Activated naive CD4-positive, alpha-beta T cell (primary cell): ENCODE data around the gene VCPKMT.

Source experiments
- DNase-seq, 4 experiments: peaks; one replicate each; lab custom pipeline; 2025; lab: John Stamatoyannopoulos, UW

Gene VCPKMT

GRCh38 chr14:50065583-50065982 is 50.8 kb downstream of the VCPKMT start:
- DNase-seq = no peak

- DNase-seq = peak in 1 of 4 experiments; percentile 32
These were observed 51.4 kb downstream of the VCPKMT start for GRCh38 chr14:50064993-50065392.

GRCh38 chr14:50063876-50064420 is 52.4 kb downstream of the VCPKMT start:
- DNase-seq = no peak

- peak in 2 of 4 experiments; percentile 61 to 68 for DNase-seq
These were observed 53.8 kb downstream of the VCPKMT start for GRCh38 chr14:50062438-50063085.

- DNase-seq = peak in 2 of 4 experiments; percentile 43 to 46
These were observed 54.5 kb downstream of the VCPKMT start for GRCh38 chr14:50061664-50062437.

- no peak for DNase-seq
These were observed 55.3 kb downstream of the VCPKMT start for GRCh38 chr14:50060871-50061663.

GRCh38 chr14:50059763-50060616 is 56.4 kb downstream of the VCPKMT start:
- DNase-seq = no peak
